ENCODE results near the gene SLC16A5.

GRCh38 chr17:75067856-75068255 lies 19.9 kb upstream of the SLC16A5 start:
- TF ChIP-seq CTCF (IDR thresholded peaks at IDR 0.05) (no peak), POLR2A (IDR thresholded peaks at IDR 0.05) (no peak)
